Uterus (tissue), 4 donors: ENCODE data around the gene PPFIA4. TPM values are rescaled to one million over a fixed set of nuclear protein-coding genes. Genes with fewer than 3 reads are reported as not detected.
"Not testable (repeated sequence)": the region's sequence is repeated elsewhere in the genome, so short reads cannot be mapped to it uniquely, and the experiment has no call there.

ENCODE experiments used
- DNase-seq, 2 donors: peaks; one replicate each; pipeline ENCODE4 v3.0.0-alpha.2; 2019 to 2020
- H3K27ac ChIP-seq, 2 donors: fragments of 200-600 bp; sonication (generic); 1 replicate in 1 of 2; 2 replicates in 1 of 2; pipeline ENCODE4 v1.5.1; 2016 to 2018
- H3K27me3 ChIP-seq, 2 donors: fragments of 200-600 bp; sonication (generic); one replicate each; pipeline ENCODE4 v1.5.1; 2018 to 2019; ENCODE audit warnings: control low read depth in 1 of 2
- H3K36me3 ChIP-seq, 2 donors: fragments of 200-600 bp; sonication (generic); one replicate each; pipeline ENCODE4 v1.5.1; 2019; ENCODE audit warnings: control low read depth in 1 of 2
- H3K4me1 ChIP-seq, 2 donors: fragments of 200-600 bp; sonication (generic); one replicate each; pipeline ENCODE4 v1.5.1; 2018 to 2019; ENCODE audit warnings: control low read depth in 1 of 2
- H3K4me3 ChIP-seq, 2 donors: fragments of 200-600 bp; sonication (generic); 1 replicate in 1 of 2; 2 replicates in 1 of 2; pipeline ENCODE4 v1.5.1; 2018 to 2019; ENCODE audit warnings: mild to moderate bottlenecking in 1 of 2
- H3K9me3 ChIP-seq, 2 donors: fragments of 200-600 bp; sonication (generic); one replicate each; pipeline ENCODE4 v1.5.1; 2019; ENCODE audit warnings: control low read depth in 1 of 2
- CTCF ChIP-seq, 4 experiments: fragments of 200-600 bp in 2 of 4; fragments of 450-650 bp in 2 of 4; sonication (generic) in 2 of 4; IDR thresholded peaks; one replicate each; pipeline ENCODE4 v1.5.1; 2016 to 2019; ENCODE audit warnings: antibody characterized with exemption in 4 of 4, mild to moderate bottlenecking in 2 of 4, moderate library complexity in 1 of 4
- POLR2A ChIP-seq, 2 donors: fragments of 450-650 bp; IDR thresholded peaks; one replicate each; pipeline ENCODE4 v1.6.1; 2016; ENCODE audit warnings: antibody characterized with exemption in 2 of 2, mild to moderate bottlenecking in 1 of 2, moderate library complexity in 1 of 2
- intact Hi-C: fragments of 100-400 bp; cut with DNase I; formaldehyde crosslinking; loops from one replicate; pipeline ENCODE4 v1.15.1; 2023; ENCODE audit warnings: low total_unique reads
- total RNA-seq, 4 donors: library from RNA; depleted of rRNA in 3 of 4; stranded (reverse); fragments of >200 nt in 3 of 4; gene quantifications; one replicate each; pipeline versions ENCODE4 v1.1.0 to v1.2.4, GENCODE V29; 2014 to 2023
- donor health status: DM: yes; HTN: yes; CAD: no.

PPFIA4 gene
- total RNA-seq, 4 donors from 2014 or later, result 0.26 to 7.6 (median 6.5) TPM; not detected in 1

- intact Hi-C loops, result no loop called here
- H3K9me3 ChIP-seq, result no peaks in the 10 kb centered on the region
- TF ChIP-seq POLR2A (IDR thresholded peaks at IDR 0.05), result peak; percentile 91 to 94
- TF ChIP-seq CTCF (IDR thresholded peaks at IDR 0.05), result no peak
Observed at GRCh38 chr1:203006948-203007871, 19.1 kb upstream of the PPFIA4 start, which contains the start of gene TMEM183A. TSS of gene TMEM183A (plus strand) at chr1:203007374. CDS start at chr1:203007466, 92 bp downstream.

GRCh38 chr1:203009185-203009584, 17.1 kb upstream of the PPFIA4 start:
- Histone ChIP-seq H3K9me3 (no peaks in the 10 kb centered on the region), H3K27ac (no peak overlapping the region), H3K27me3 (no peaks in the 10 kb centered on the region), H3K36me3 (no peaks in the 10 kb centered on the region), H3K4me3 (no peak overlapping the region), H3K4me1 (peaks cover 0 to 5% of the 10 kb centered on the region in 2 donors)
- intact Hi-C loops, result no loop called here
- DNase-seq, result no peak
- no peak for TF ChIP-seq CTCF (IDR thresholded peaks at IDR 0.05)
- TF ChIP-seq POLR2A (IDR thresholded peaks at IDR 0.05), result no peak

More at GRCh38 chr1:203006948-203007871, 19.1 kb upstream of the PPFIA4 start, which contains the start of gene TMEM183A:
- peak within 1 kb of the TSS; percentile 75 to 89 for H3K4me3 ChIP-seq
- peak; percentile 95 to 96 for DNase-seq
- peak within 1 kb of the TSS; percentile 84 to 88 for H3K27ac ChIP-seq
- H3K36me3 ChIP-seq, result no peaks in the 10 kb centered on the region
- peaks cover 0 to 5% of the 10 kb centered on the region in 2 donors for H3K4me1 ChIP-seq
- H3K27me3 ChIP-seq, result no peaks in the 10 kb centered on the region

- Histone ChIP-seq H3K4me1 (peaks cover 0 to 5% of the 10 kb centered on the region in 2 donors), H3K4me3 (no peak overlapping the region), H3K36me3 (no peaks in the 10 kb centered on the region), H3K9me3 (no peaks in the 10 kb centered on the region), H3K27ac (no peak overlapping the region), H3K27me3 (no peaks in the 10 kb centered on the region)
- TF ChIP-seq CTCF (IDR thresholded peaks at IDR 0.05), result no peak
- TF ChIP-seq POLR2A (IDR thresholded peaks at IDR 0.05), result no peak
- intact Hi-C loops, result no loop called here
- DNase-seq, result no peak
Observed at GRCh38 chr1:203011582-203011981, 14.7 kb upstream of the PPFIA4 start.

- no peak overlapping the region for H3K4me3 ChIP-seq
- H3K27me3 ChIP-seq, result no peaks in the 10 kb centered on the region
- TF ChIP-seq CTCF (IDR thresholded peaks at IDR 0.05), result no peak
- TF ChIP-seq POLR2A (IDR thresholded peaks at IDR 0.05), result no peak
- no peak overlapping the region for H3K27ac ChIP-seq
- intact Hi-C loops, result no loop called here
- DNase-seq, result no peak
- H3K4me1 ChIP-seq, result no peaks in the 10 kb centered on the region
- no peaks in the 10 kb centered on the region for H3K9me3 ChIP-seq
- H3K36me3 ChIP-seq, result no peaks in the 10 kb centered on the region
Observed at GRCh38 chr1:203017061-203017460, 9.2 kb upstream of the PPFIA4 start.

- H3K27me3 ChIP-seq, result no peaks in the 10 kb centered on the region
- H3K4me3 ChIP-seq, result no peak overlapping the region
- TF ChIP-seq POLR2A (IDR thresholded peaks at IDR 0.05) (no peak), CTCF (IDR thresholded peaks at IDR 0.05) (no peak)
- no peaks in the 10 kb centered on the region for H3K4me1 ChIP-seq
- intact Hi-C loops, result no loop called here
- no peaks in the 10 kb centered on the region for H3K36me3 ChIP-seq
- no peak overlapping the region for H3K27ac ChIP-seq
- DNase-seq, result no peak
- no peaks in the 10 kb centered on the region for H3K9me3 ChIP-seq
Observed at GRCh38 chr1:203017692-203018091, 8.6 kb upstream of the PPFIA4 start.

- H3K36me3 ChIP-seq, H3K9me3 ChIP-seq, H3K27me3 ChIP-seq, H3K27ac ChIP-seq, intact Hi-C loops, DNase-seq, H3K4me3 ChIP-seq, H3K4me1 ChIP-seq: not testable (repeated sequence)
Observed at GRCh38 chr1:203022855-203023254, 3.4 kb upstream of the PPFIA4 start.
